Suprapubic skin (tissue), 4 donors: ENCODE results near the gene IQCE.

ENCODE experiments used
- CTCF ChIP-seq, 2 donors: fragments of 200-600 bp in 1 of 2; fragments of 450-650 bp in 1 of 2; sonication (generic) in 1 of 2; IDR thresholded peaks; one replicate each; pipeline ENCODE4 v1.5.1; 2016 to 2019; ENCODE audit warnings: antibody characterized with exemption in 2 of 2, mild to moderate bottlenecking in 1 of 2, moderate library complexity in 1 of 2
- EP300 ChIP-seq: sonication (generic); formaldehyde crosslinking; IDR thresholded peaks from one replicate; pipeline ENCODE4 v1.6.1; 2017; ENCODE audit warnings: antibody characterized with exemption
- POLR2A ChIP-seq, 2 donors: fragments of 450-650 bp; IDR thresholded peaks; one replicate each; pipeline ENCODE4 v1.6.1; 2017; ENCODE audit warnings: antibody characterized with exemption in 2 of 2, mild to moderate bottlenecking in 2 of 2, moderate library complexity in 2 of 2
- POLR2AphosphoS5 ChIP-seq, 3 donors: sonication (generic); formaldehyde crosslinking; IDR thresholded peaks; one replicate each; pipeline ENCODE4 v1.6.1; 2017; ENCODE audit warnings: antibody characterized with exemption in 3 of 3

DNA sequence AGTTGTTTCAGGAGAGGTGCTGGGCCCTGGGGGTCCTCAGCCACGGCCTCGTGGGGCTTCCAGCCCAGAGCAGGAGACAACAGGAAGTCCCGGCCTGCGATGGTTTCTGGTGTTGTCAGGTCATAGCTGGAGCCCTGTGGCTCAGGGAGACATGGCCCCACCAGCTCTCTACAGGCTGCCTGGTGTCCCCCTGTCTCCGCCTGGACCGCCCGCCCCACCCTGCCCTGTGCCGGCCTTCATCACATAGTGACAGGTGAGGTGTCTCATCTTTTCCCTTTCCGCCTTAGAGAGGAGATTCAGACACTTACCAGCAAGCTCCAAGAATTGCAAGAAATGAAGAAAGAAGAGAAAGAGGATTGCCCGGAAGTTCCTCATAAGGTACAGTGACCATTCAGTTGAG, 35.8 kb downstream of the IQCE start:
- no peak for TF ChIP-seq POLR2AphosphoS5 (IDR thresholded peaks at IDR 0.05)
- no peak for TF ChIP-seq CTCF (IDR thresholded peaks at IDR 0.05)
- TF ChIP-seq POLR2A (IDR thresholded peaks at IDR 0.05), result no peak
- no peak for TF ChIP-seq EP300
